ENCODE results near the gene CRYAA.

DNA sequence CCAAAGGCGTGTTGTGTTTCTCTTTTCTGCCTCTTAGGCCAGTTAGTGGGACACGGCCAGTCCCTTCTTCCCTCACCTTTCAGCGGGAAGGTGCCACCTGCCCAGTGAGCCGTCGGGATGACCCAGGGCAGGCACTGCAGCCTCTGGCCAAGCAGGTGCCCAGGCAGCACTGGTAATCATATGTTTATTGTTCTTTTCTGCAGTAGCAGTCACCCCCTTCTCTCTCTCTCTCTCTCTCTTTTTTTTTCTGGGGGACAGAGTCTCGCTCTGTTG, 38.2 kb downstream of the CRYAA start:
- no peak for TF ChIP-seq CTCF (IDR thresholded peaks at IDR 0.05)
- TF ChIP-seq POLR2A (IDR thresholded peaks at IDR 0.05), result no peak
